ENCODE results near the gene TMEM123. TPM values are rescaled to one million over a fixed set of nuclear protein-coding genes. Genes with fewer than 3 reads are reported as not detected.

TMEM123 gene
- total and polyA plus RNA-seq, 2 of the 4 experiments (the other 2 are of a cell fraction), result 96.9 to 127 TPM

DNA sequence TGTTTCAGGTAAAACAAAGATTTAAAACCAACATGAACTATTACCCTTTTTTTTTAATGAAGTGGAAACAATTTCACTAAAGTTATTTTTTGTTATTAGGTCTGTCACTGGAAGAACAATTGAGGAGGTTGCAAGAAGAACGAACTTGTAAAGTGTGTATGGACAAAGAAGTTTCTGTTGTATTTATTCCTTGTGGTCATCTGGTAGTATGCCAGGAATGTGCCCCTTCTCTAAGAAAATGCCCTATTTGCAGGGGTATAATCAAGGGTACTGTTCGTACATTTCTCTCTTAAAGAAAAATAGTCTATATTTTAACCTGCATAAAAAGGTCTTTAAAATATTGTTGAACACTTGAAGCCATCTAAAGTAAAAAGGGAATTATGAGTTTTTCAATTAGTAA is 74.7 kb downstream of the TMEM123 start:
- intact Hi-C loops (cut with micrococcal nuclease) (no loop called here), dilution Hi-C loops (cut with HindIII; ENCODE audit: low sequenced_read_pairs, unreplicated experiment) (no loop called here), in situ Hi-C loops (cut with MboI; ENCODE audit: low sequenced_read_pairs) (loop anchor here (25.0 kb wide), 1 partner anchor 91 kb away; no protein-coding TSS in a partner anchor)
- Histone ChIP-seq H3K9me1 (ENCODE audit: insufficient read depth, low read length) (peaks cover 8% of the 10 kb centered on the region), H3K4me3 (ENCODE audit: insufficient read depth, low read depth, low read length) (no peak overlapping the region), H3K36me3 (ENCODE audit: control insufficient read depth, insufficient read depth, low read length) (peaks cover 33% of the 10 kb centered on the region), H3K14ac (replicated peaks; ENCODE audit: low read depth, low read length) (no peak overlapping the region), H2BK120ac (ENCODE audit: low read depth, low read length) (no peak overlapping the region), H3K27ac (ENCODE audit: insufficient read depth, low read length) (no peak overlapping the region), H3K4me1 (ENCODE audit: control insufficient read depth, insufficient read depth, low read length) (peaks cover 4% of the 10 kb centered on the region; the same call in 1 of the 2 replicates), H3K9ac (ENCODE audit: low read depth, low read length) (no peak overlapping the region), H3K9me3 (ENCODE audit: control insufficient read depth, insufficient read depth, low read length) (no peaks in the 10 kb centered on the region), H2BK5ac (ENCODE audit: low read depth, low read length, poor library complexity, severe bottlenecking) (no peak overlapping the region), H3K23ac (ENCODE audit: low read depth, low read length) (no peak overlapping the region), H4K20me1 (ENCODE audit: insufficient read depth, low read length) (peaks cover 17% of the 10 kb centered on the region; the same call in 1 of the 2 replicates), H3K27me3 (ENCODE audit: control insufficient read depth, insufficient read depth, low read length) (no peaks in the 10 kb centered on the region), H2AFZ (replicated peaks; ENCODE audit: low read length, poor library complexity) (no peak overlapping the region), H2AK9ac (replicated peaks; ENCODE audit: low read depth, low read length, poor library complexity) (no peak overlapping the region), H4K8ac (ENCODE audit: low read depth in 2 of 2, low read length in 2 of 2) (no peak overlapping the region), H2BK15ac (ENCODE audit: low read depth, low read length) (no peak overlapping the region), H3K79me1 (ENCODE audit: low read depth in 1 of 2, low read length in 2 of 2) (peaks cover 26 to 58% of the 10 kb centered on the region in 2 experiments), H4K5ac (ENCODE audit: low read depth, low read length) (no peak overlapping the region), H2BK20ac (ENCODE audit: low read depth, low read length) (no peak overlapping the region), H3K4me2 (ENCODE audit: low read depth, low read length) (no peak overlapping the region), H3K4ac (ENCODE audit: low read depth, low read length) (no peak overlapping the region), H3K18ac (ENCODE audit: low read depth, low read length) (no peak overlapping the region), H4K91ac (ENCODE audit: insufficient read depth, low read depth, low read length) (no peak overlapping the region), H2AK5ac (ENCODE audit: low read depth, low read length) (no peak overlapping the region), H3K56ac (ENCODE audit: extremely low read depth, insufficient read depth, low read length) (no peak overlapping the region)
- no CpG with 5 or more reads among the region's 2 CpGs for WGBS, 2 experiments (ENCODE audit: extremely low coverage in 2 of 2, insufficient read length in 1 of 2)
- ATAC-seq (ENCODE audit: low read depth) (no peak), DNase-seq (no peak)
- POLR2A ChIA-PET (ENCODE audit: unreplicated experiment), result no interaction called here
- TF ChIP-seq MAFK (IDR thresholded peaks at IDR 0.05; ENCODE audit: low read depth, low read length) (no peak), MAZ (IDR thresholded peaks at IDR 0.05; ENCODE audit: borderline replicate concordance, low read depth, low read length) (no peak), FOS (IDR thresholded peaks at IDR 0.05; ENCODE audit: low read depth, low read length) (no peak), RFX5 (IDR thresholded peaks at IDR 0.05; ENCODE audit: low read depth, low read length) (no peak), NFE2L2 (IDR thresholded peaks at IDR 0.05; ENCODE audit: low read depth, low read length) (no peak), CEBPB (IDR thresholded peaks at IDR 0.05; ENCODE audit: low read depth, low read length) (no peak), RAD21 (IDR thresholded peaks at IDR 0.05; ENCODE audit: low read length) (no peak), CHD1 (IDR thresholded peaks at IDR 0.05; ENCODE audit: low read depth, low read length) (no peak), BHLHE40 (IDR thresholded peaks at IDR 0.05; ENCODE audit: low read depth, low read length) (no peak), SMC3 (IDR thresholded peaks at IDR 0.05; ENCODE audit: low read depth, low read length) (no peak)
- TF ChIP-seq, protein P1, sequence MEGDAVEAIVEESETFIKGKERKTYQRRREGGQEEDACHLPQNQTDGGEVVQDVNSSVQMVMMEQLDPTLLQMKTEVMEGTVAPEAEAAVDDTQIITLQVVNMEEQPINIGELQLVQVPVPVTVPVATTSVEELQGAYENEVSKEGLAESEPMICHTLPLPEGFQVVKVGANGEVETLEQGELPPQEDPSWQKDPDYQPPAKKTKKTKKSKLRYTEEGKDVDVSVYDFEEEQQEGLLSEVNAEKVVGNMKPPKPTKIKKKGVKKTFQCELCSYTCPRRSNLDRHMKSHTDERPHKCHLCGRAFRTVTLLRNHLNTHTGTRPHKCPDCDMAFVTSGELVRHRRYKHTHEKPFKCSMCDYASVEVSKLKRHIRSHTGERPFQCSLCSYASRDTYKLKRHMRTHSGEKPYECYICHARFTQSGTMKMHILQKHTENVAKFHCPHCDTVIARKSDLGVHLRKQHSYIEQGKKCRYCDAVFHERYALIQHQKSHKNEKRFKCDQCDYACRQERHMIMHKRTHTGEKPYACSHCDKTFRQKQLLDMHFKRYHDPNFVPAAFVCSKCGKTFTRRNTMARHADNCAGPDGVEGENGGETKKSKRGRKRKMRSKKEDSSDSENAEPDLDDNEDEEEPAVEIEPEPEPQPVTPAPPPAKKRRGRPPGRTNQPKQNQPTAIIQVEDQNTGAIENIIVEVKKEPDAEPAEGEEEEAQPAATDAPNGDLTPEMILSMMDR (conservative IDR thresholded peaks at IDR 0.05; ENCODE audit: low read depth, low read length), result no peak
- TF ChIP-seq, protein P2, sequence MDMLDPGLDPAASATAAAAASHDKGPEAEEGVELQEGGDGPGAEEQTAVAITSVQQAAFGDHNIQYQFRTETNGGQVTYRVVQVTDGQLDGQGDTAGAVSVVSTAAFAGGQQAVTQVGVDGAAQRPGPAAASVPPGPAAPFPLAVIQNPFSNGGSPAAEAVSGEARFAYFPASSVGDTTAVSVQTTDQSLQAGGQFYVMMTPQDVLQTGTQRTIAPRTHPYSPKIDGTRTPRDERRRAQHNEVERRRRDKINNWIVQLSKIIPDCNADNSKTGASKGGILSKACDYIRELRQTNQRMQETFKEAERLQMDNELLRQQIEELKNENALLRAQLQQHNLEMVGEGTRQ (IDR thresholded peaks at IDR 0.05; ENCODE audit: low read depth, low read length), result no peak
- TF ChIP-seq, protein P3, sequence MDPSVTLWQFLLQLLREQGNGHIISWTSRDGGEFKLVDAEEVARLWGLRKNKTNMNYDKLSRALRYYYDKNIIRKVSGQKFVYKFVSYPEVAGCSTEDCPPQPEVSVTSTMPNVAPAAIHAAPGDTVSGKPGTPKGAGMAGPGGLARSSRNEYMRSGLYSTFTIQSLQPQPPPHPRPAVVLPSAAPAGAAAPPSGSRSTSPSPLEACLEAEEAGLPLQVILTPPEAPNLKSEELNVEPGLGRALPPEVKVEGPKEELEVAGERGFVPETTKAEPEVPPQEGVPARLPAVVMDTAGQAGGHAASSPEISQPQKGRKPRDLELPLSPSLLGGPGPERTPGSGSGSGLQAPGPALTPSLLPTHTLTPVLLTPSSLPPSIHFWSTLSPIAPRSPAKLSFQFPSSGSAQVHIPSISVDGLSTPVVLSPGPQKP (IDR thresholded peaks at IDR 0.05; ENCODE audit: borderline replicate concordance, low read depth, low read length), result no peak
- CTCF ChIA-PET, result no interaction called here
- BruUV-seq (replicated peaks), result no TSS peak
